ENCODE results near the gene TNFAIP2. TPM values are rescaled to one million over a fixed set of nuclear protein-coding genes. Genes with fewer than 3 reads are reported as not detected.
A peak's percentile ranks its signal among the peaks of the same experiment; 100 is the strongest.

The TNFAIP2 gene
- total RNA-seq, 1 donor from 2014 or later = 13.3 TPM

DNA sequence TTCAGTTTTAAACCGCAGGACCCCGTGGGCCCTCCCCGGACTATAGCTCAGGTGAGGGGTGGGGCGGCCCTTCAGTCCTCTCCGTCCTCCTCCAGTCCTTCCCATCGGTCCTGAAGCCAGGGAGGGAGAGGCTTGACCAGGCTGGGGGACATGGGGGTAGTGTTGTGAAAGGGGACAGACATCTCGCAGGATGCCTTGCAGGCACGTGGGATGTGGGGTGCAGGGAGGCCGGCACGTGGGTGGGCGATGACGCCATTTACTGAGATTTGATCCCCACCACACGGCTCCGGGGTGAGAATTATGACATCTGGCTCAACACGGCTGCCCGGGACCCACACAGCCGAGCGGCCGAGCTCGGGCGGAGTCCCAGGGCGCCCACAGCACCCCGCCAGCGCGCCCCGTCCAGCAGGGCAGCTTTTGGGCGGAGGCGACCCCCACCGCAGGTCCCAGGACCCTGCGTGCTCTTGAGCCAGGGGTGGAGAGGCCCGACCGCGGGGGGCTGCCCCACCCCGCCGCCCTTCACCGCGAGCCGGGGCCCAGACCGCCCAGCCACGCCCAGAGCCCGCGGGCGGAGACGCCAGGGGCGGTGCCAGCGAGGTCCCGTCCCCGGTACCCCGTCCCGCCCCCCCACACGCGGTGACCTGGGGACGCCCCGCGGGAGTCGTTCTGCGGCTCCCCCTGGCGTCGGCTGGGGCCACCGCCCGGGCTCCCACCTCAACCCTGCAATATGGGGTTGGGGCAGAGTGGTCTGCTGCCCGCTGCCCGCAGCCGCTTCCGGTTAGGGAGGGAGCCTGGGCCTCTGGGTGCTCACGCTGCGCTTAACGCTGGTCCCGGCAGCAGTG lies 32.0 kb upstream of the TNFAIP2 start:
- Mint-ChIP-seq H3K27ac (ENCODE audit: unreplicated experiment) (no peak overlapping the region), H3K4me1 (ENCODE audit: low read depth) (no peaks in the 10 kb centered on the region), H3K36me3 (ENCODE audit: low read depth) (no peaks in the 10 kb centered on the region), H3K4me3 (ENCODE audit: unreplicated experiment) (peak overlapping the region; percentile 35), H3K27me3 (ENCODE audit: low read depth) (peaks cover 2% of the 10 kb centered on the region), H3K9me3 (ENCODE audit: low read depth) (no peaks in the 10 kb centered on the region)
- no peak for DNase-seq (ENCODE audit: low spot score)
- TF ChIP-seq, protein P1, sequence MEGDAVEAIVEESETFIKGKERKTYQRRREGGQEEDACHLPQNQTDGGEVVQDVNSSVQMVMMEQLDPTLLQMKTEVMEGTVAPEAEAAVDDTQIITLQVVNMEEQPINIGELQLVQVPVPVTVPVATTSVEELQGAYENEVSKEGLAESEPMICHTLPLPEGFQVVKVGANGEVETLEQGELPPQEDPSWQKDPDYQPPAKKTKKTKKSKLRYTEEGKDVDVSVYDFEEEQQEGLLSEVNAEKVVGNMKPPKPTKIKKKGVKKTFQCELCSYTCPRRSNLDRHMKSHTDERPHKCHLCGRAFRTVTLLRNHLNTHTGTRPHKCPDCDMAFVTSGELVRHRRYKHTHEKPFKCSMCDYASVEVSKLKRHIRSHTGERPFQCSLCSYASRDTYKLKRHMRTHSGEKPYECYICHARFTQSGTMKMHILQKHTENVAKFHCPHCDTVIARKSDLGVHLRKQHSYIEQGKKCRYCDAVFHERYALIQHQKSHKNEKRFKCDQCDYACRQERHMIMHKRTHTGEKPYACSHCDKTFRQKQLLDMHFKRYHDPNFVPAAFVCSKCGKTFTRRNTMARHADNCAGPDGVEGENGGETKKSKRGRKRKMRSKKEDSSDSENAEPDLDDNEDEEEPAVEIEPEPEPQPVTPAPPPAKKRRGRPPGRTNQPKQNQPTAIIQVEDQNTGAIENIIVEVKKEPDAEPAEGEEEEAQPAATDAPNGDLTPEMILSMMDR (IDR thresholded peaks at IDR 0.05) = peak; percentile 73

- TF ChIP-seq, protein P1 (IDR thresholded peaks at IDR 0.05) = peak; percentile 31
- Mint-ChIP-seq H3K4me3 (ENCODE audit: unreplicated experiment) (no peak overlapping the region), H3K27me3 (ENCODE audit: low read depth) (peaks cover 4% of the 10 kb centered on the region)
These were observed 31.4 kb upstream of the TNFAIP2 start for GRCh38 chr14:103091883-103092222.

GRCh38 chr14:103093856-103094405 lies 29.3 kb upstream of the TNFAIP2 start:
- DNase-seq (ENCODE audit: low spot score) = no peak
- no peaks in the 10 kb centered on the region for H3K36me3 Mint-ChIP-seq (ENCODE audit: low read depth)
- peaks cover 5% of the 10 kb centered on the region for H3K27me3 Mint-ChIP-seq (ENCODE audit: low read depth)
- no peak overlapping the region for H3K27ac Mint-ChIP-seq (ENCODE audit: unreplicated experiment)
- no peaks in the 10 kb centered on the region for H3K9me3 Mint-ChIP-seq (ENCODE audit: low read depth)
- no peak overlapping the region for H3K4me3 Mint-ChIP-seq (ENCODE audit: unreplicated experiment)
- TF ChIP-seq, protein P1 (IDR thresholded peaks at IDR 0.05) = no peak
- H3K4me1 Mint-ChIP-seq (ENCODE audit: low read depth) = no peaks in the 10 kb centered on the region

More at GRCh38 chr14:103091883-103092222, 31.4 kb upstream of the TNFAIP2 start:
- Mint-ChIP-seq H3K27ac (ENCODE audit: unreplicated experiment) (no peak overlapping the region), H3K4me1 (ENCODE audit: low read depth) (no peaks in the 10 kb centered on the region), H3K9me3 (ENCODE audit: low read depth) (no peaks in the 10 kb centered on the region), H3K36me3 (ENCODE audit: low read depth) (no peaks in the 10 kb centered on the region)
- DNase-seq (ENCODE audit: low spot score) = no peak

DNA sequence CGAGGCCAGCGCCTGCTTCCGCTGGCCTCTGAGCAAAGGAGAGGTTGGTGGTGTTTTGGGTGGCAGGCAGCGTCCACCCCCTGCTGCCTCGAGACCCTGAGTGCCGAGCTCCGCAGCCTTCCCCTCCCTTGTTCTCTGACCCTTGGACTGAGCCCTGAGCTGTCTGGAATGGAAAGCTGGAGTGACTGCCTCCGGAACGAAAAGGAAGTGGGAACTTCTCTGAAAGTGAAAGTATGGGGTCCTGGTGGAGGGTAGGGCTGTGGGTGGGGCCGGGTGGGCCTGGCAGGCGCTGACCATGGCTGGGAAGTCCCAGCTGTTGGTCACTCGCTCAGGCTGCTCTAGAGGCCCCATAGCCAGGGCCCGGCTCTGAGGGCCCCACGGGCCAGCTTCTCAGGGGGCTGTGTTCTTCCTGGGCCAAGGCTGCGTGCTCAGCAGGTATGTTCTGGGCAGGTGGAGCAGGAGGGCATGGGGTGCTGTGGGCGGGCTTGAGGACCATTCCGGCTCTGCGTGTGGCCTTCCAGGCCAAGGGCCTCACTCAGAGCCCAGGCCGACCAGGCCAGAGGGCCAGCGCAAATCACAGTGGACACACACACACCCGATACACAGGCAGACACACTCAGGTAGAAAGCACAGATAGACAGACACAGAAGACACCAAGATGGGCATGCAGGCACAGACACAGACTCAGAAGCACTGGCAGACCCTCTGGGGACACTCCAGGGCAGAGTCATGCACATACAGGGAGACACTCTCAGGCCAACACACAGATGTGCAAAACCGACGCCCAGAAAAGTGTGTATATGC lies 28.7 kb upstream of the TNFAIP2 start, which contains the start of gene EXOC3L4:
Gene EXOC3L4, plus strand, starts transcription at position 320 of the 804 bp plus-strand sequence. CDS start 5,495 bp downstream, outside the sequence.
- Mint-ChIP-seq H3K27ac (ENCODE audit: unreplicated experiment) (peak within 1 kb of the TSS; percentile 45), H3K4me3 (ENCODE audit: unreplicated experiment) (no peak within 1 kb of the TSS)
- DNase-seq (ENCODE audit: low spot score) = no peak

More for the DNA sequence above, 28.7 kb upstream of the TNFAIP2 start, which contains the start of gene EXOC3L4:
- Mint-ChIP-seq H3K9me3 (ENCODE audit: low read depth) (no peaks in the 10 kb centered on the region), H3K4me1 (ENCODE audit: low read depth) (no peaks in the 10 kb centered on the region), H3K36me3 (ENCODE audit: low read depth) (no peaks in the 10 kb centered on the region), H3K27me3 (ENCODE audit: low read depth) (peaks cover 5% of the 10 kb centered on the region)
- TF ChIP-seq, protein P1 (IDR thresholded peaks at IDR 0.05) = no peak

Data from chondrocyte (in vitro differentiated cells).